RWPE1 (cell line): ENCODE results near the gene MAP3K12.

Experiments used
- CTCF ChIA-PET: fragments of 350-600 bp; sonication (Branson Sonifier 250); formaldehyde crosslinking; extraction: SDS; loops from one replicate; lab custom pipeline; 2021; lab: Yijun Ruan, JAX
- POLR2A ChIA-PET: fragments of 400-600 bp; formaldehyde crosslinking; extraction: SDS; loops from one replicate; lab custom pipeline; 2020; ENCODE audit warnings: antibody characterized with exemption; ENCODE audit not compliant: low non-redundant PET; lab: Yijun Ruan, JAX
- DNase-seq: peaks from one replicate; pipeline ENCODE4 v3.0.0; 2012; ENCODE audit warnings: low spot score
- H3K27ac ChIP-seq: fragments of 450-650 bp; 2 replicates; pipeline ENCODE4 v1.5.1; 2017
- TF ChIP-seq, protein P1 (sequence below): fragments of 450-650 bp; conservative IDR thresholded peaks from 2 replicates; pipeline ENCODE4 v1.5.1; 2017; ENCODE audit warnings: low read depth, mild to moderate bottlenecking

MAP3K12 gene

DNA sequence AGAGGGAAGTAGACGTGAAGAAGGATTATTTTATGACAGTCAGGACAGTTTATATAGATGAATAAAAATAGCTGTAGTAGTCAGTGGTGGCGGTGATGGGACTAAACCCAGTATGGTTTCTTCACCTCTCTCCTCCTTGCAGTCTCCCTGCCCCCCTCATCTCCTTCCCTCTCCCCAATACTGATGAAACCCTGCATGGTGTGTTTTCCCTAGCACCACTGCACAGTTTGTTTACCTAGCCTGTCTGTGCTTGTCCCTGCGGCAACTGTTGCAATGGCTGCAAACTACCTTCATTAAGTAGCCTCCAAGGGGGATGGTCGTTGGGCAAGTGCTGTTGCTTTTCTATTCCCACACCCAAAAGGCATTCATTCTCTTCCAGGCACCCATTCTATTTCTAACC is 32.6 kb downstream of the MAP3K12 start:
- CTCF ChIA-PET: no interaction called here
- no peak overlapping the region for H3K27ac ChIP-seq
- DNase-seq: no peak
- TF ChIP-seq, protein P1, sequence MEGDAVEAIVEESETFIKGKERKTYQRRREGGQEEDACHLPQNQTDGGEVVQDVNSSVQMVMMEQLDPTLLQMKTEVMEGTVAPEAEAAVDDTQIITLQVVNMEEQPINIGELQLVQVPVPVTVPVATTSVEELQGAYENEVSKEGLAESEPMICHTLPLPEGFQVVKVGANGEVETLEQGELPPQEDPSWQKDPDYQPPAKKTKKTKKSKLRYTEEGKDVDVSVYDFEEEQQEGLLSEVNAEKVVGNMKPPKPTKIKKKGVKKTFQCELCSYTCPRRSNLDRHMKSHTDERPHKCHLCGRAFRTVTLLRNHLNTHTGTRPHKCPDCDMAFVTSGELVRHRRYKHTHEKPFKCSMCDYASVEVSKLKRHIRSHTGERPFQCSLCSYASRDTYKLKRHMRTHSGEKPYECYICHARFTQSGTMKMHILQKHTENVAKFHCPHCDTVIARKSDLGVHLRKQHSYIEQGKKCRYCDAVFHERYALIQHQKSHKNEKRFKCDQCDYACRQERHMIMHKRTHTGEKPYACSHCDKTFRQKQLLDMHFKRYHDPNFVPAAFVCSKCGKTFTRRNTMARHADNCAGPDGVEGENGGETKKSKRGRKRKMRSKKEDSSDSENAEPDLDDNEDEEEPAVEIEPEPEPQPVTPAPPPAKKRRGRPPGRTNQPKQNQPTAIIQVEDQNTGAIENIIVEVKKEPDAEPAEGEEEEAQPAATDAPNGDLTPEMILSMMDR: no peak
- POLR2A ChIA-PET: no interaction called here

DNA sequence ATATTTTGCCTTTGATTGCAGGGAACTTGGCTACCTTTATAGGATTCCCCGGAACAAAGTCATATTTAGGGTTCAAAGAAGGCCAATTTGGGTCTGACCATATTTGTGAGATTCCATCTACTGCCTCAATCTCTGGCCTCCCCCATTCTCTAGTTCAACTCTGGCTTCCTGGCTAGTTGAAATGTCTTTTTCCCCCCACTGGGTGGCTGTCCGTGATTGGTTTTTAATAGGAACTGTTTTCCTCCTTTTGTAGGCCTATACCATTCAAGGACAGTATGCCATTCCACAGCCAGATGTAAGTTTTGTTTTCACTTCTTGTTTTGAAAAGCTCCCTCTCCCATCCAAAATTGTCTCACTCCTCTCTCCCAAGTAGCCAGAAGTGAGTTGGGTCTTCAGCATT is 33.6 kb downstream of the MAP3K12 start:
- CTCF ChIA-PET: no interaction called here
- POLR2A ChIA-PET: interaction anchor here (0.5 kb wide), 1 partner anchor 1409 kb away, joined by 6 read pairs; no protein-coding TSS in a partner anchor
- DNase-seq: no peak
- TF ChIP-seq, protein P1: no peak
- H3K27ac ChIP-seq: no peak overlapping the region

DNA sequence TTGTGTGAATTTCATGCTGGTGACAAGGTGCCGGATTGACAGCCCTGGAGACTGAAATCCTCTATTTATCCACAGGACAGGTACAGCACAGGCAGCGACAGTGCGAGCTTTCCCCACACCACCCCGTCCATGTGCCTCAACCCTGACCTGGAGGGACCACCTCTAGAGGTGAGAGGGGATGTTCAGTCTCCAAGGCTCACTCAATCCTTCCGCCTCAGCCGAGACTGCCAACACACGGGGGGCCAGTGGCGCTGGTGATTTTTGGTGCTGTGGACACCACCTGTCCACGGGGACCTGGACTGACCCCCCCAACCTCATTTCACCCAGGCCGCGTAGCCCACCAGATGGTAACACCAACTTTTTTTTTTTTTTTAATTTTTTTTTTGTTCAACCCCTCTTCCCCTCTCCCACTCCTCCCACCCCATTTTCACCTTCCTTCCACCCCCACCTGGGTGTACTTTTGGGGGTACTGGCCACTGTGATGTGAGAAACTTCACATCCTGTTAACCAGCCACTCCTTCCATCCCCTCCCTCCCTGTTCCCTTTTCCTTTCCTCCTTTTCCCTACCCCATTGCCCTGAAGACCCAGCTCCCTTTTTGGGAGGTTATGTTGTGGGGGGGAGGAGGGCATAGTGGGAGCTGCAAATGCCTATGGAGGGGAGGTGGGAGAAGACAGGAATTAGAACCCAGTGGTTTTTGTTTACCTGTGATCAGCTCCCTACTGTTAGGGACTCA is 34.4 kb downstream of the MAP3K12 start:
- TF ChIP-seq, protein P1: no peak
- CTCF ChIA-PET: interaction anchor here (1.0 kb wide), 1 partner anchor 10 kb away, joined by 4 read pairs; no protein-coding TSS in a partner anchor
- POLR2A ChIA-PET: interaction anchor here (0.7 kb wide), 1 partner anchor 101 kb away, joined by 4 read pairs; no protein-coding TSS in a partner anchor
- H3K27ac ChIP-seq: peak overlapping the region; percentile 47
- DNase-seq: no peak

DNA sequence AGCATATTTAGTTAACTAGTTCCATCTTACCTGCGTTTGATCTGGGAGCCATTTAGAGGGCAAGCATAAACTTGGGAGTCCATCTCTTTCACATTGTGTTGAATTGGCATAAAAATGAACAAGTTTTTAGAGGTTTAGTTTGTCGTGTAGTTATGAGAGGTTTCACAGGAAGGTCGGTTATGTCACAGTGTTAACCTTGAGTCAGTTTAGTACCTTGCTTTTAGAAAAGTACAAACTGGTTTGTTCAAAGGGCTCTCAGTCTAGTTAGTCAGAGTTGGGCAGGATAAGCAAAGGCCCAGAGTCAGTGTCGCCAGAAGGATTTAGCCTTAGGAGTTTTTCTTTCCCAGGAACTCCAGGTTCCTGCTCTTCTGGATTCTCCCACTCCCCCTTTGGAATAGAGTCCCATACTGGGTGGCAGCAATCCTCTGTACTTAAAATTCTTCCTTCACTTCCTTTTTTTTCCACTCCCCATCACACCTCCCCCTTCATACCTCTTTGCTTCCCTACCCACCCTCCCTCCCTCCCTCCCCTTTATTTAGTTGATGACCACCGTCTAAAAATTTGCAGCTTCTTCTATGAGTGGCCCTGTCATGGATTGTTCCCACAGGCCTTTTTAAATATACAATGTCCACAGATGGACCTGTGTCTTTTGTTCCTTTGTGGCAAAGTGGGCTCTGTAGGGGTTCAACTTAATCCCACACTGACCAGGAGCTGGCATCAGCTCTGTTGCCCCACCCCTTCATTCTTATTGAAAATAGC is 35.3 kb downstream of the MAP3K12 start:
- TF ChIP-seq, protein P1: no peak
- CTCF ChIA-PET: interaction anchor here (0.6 to 1.0 kb wide), 2 partner anchors 11 to 56 kb away, joined by 3 to 4 read pairs; no protein-coding TSS in a partner anchor
- H3K27ac ChIP-seq: no peak overlapping the region
- DNase-seq: no peak
- POLR2A ChIA-PET: no interaction called here

DNA sequence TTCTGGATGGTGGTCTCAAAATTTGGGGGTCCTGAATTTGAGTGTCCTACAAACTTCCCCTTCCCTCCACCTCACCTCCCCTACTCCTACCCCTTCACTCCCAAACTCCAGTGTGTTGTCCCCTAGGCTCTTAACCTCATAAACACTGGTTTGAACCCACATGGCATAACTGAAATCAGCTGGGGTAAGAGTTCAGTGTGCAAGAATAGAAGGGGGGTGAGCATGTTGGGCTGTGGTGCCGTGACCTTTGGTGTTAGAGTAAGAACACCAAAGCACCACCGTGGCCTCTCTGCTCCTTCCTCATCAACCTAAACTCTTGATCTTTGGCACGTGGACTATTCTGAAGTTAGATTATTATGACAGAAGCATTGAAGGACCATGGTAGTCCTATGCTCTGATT is 36.3 kb downstream of the MAP3K12 start:
- ChIA-PET CTCF (no interaction called here), POLR2A (no interaction called here)
- TF ChIP-seq, protein P1: no peak
- no peak for DNase-seq
- H3K27ac ChIP-seq: no peak overlapping the region

DNA sequence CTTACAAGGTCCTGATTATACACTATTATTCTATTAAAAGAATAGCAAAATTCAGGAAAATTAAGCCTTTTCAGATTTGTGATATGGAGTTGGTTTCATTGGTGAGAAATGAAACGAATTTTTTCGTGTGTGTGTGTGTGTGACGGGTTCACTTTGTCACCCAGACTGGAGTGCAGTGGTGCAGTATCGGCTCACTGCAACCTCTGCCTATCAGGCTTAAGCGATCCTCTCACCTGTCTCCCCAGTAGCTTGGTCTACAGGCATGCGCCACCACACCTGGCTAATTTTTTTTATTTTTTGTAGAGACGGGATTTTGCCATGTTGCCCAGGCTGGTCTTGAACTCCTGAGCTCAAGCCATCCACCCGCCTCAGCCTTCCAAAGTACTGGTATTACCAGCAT is 37.7 kb downstream of the MAP3K12 start:
- TF ChIP-seq, protein P1: no peak
- ChIA-PET CTCF (no interaction called here), POLR2A (no interaction called here)
- H3K27ac ChIP-seq: no peak overlapping the region
- DNase-seq: no peak
